Measurements from ENCODE around the gene UBE2Z. TPM values are rescaled to one million over a fixed set of nuclear protein-coding genes. Genes with fewer than 3 reads are reported as not detected.

UBE2Z gene
- polyA plus RNA-seq (132 to 163 TPM (median 140 TPM) in 3 replicates), polyA minus RNA-seq (113 to 192 TPM (median 147 TPM) in 3 replicates)
- polyA plus RNA-seq (2011; ENCODE audit: low read depth) = 88.0 TPM
- 139 and 170 TPM in 2 replicates for polyA plus RNA-seq (2011; cell fraction: cytosol; rRNA removed)
- 191 and 193 TPM in 2 replicates for polyA plus RNA-seq (2011; cell fraction: nucleus; rRNA removed)
- 85.9 and 89.9 TPM in 2 replicates for polyA plus RNA-seq (2012; ENCODE audit: low replicate concordance)
- polyA minus RNA-seq (2011; cell fraction: cytosol; rRNA and poly(A)+ RNA removed) = 125 TPM
- polyA minus RNA-seq (2011; cell fraction: nucleus; rRNA and poly(A)+ RNA removed) = 89.7 and 127 TPM in 2 replicates

- Histone ChIP-seq H3K9ac (ENCODE audit: control insufficient read depth, extremely low read depth, insufficient read depth, low read length) (peak within 1 kb of the TSS; percentile 91), H3K27me3 (ENCODE audit: control insufficient read depth, extremely low read depth, insufficient read depth, low read length) (no peaks in the 10 kb centered on the region), H3K4me2 (ENCODE audit: control insufficient read depth, extremely low read depth, insufficient read depth, low read depth, low read length) (peak within 1 kb of the TSS; percentile 97), H3K27ac (ENCODE audit: control insufficient read depth, insufficient read depth, low read length) (peak within 1 kb of the TSS; percentile 97), H3K4me3 (ENCODE audit: control insufficient read depth in 2 of 3, extremely low read depth in 1 of 3, insufficient read depth in 2 of 3, low read depth in 1 of 3, low read length in 3 of 3) (peak within 1 kb of the TSS; percentile 76 to 88 (median 78)), H3K36me3 (ENCODE audit: control insufficient read depth in 2 of 2, extremely low read depth in 1 of 2, insufficient read depth in 2 of 2, low read length in 2 of 2) (peaks cover 13 to 20% of the 10 kb centered on the region in 2 experiments), H4K20me1 (ENCODE audit: control insufficient read depth, extremely low read depth, insufficient read depth, low read length) (no peaks in the 10 kb centered on the region), H3K9me1 (ENCODE audit: control insufficient read depth, extremely low read depth, insufficient read depth, low read length) (no peaks in the 10 kb centered on the region), H2AFZ (ENCODE audit: control insufficient read depth, low read length) (peak within 1 kb of the TSS; percentile 96), H3K9me3 (ENCODE audit: control insufficient read depth, low read depth, low read length) (no peaks in the 10 kb centered on the region), H3K4me1 (ENCODE audit: control insufficient read depth, extremely low read depth, insufficient read depth, low read length) (peaks cover 17% of the 10 kb centered on the region), H3K79me2 (ENCODE audit: control insufficient read depth, insufficient read depth, low read length) (peaks cover 42% of the 10 kb centered on the region)
- no peak for TF ChIP-seq EZH2 (IDR thresholded peaks at IDR 0.05; ENCODE audit: low read length)
- TF ChIP-seq, protein P1, sequence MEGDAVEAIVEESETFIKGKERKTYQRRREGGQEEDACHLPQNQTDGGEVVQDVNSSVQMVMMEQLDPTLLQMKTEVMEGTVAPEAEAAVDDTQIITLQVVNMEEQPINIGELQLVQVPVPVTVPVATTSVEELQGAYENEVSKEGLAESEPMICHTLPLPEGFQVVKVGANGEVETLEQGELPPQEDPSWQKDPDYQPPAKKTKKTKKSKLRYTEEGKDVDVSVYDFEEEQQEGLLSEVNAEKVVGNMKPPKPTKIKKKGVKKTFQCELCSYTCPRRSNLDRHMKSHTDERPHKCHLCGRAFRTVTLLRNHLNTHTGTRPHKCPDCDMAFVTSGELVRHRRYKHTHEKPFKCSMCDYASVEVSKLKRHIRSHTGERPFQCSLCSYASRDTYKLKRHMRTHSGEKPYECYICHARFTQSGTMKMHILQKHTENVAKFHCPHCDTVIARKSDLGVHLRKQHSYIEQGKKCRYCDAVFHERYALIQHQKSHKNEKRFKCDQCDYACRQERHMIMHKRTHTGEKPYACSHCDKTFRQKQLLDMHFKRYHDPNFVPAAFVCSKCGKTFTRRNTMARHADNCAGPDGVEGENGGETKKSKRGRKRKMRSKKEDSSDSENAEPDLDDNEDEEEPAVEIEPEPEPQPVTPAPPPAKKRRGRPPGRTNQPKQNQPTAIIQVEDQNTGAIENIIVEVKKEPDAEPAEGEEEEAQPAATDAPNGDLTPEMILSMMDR (optimal IDR thresholded peaks at IDR 0.05 in 1 of 3, IDR thresholded peaks at IDR 0.05 in 1 of 3, conservative IDR thresholded peaks at IDR 0.05 in 1 of 3; ENCODE audit: extremely low read depth in 1 of 3, insufficient read depth in 2 of 3, low read length in 3 of 3) = peak in 2 of 3 experiments; percentile 19 to 58
- DNase-seq (ENCODE audit: low read depth, low spot score) = peak; percentile 72
- FAIRE-seq = no peak
- dilution Hi-C loops (cut with MboI; ENCODE audit: extremely low pct_ligation_motif_present, low sequenced_read_pairs) = no loop called here
These were observed at the start of gene UBE2Z for GRCh38 chr17:48908047-48908843. Gene UBE2Z, plus strand, starts transcription at chr17:48908407. Its CDS starts 97 bp downstream, at chr17:48908504.

DNA sequence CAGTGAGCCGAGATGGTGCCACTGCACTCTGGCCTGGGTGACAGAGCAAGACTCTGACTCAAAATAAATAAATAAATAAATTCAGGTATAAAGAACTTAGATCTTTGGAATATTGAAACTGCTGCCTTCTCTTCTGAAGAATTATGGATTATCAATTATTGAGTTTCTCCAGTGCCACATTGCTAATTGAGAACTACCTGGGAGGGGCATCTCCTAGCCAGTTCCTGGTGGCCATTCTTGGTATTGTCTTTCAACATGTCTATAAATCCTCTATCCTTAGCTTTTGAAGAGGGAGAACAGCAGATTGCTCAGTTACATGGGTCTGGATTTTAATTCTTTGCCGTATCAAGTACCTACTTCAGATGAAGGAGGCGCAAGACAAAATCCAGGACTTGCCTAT lies 48.2 kb upstream of the UBE2Z start:
- H3K36me3 ChIP-seq (ENCODE audit: control insufficient read depth in 2 of 2, extremely low read depth in 1 of 2, insufficient read depth in 2 of 2, low read length in 2 of 2) = peaks cover 12 to 23% of the 10 kb centered on the region in 2 experiments
- H3K9me3 ChIP-seq (ENCODE audit: control insufficient read depth, low read depth, low read length) = no peaks in the 10 kb centered on the region
- DNase-seq (ENCODE audit: low read depth, low spot score) (no peak), FAIRE-seq (no peak)
- no peak overlapping the region for H3K9ac ChIP-seq (ENCODE audit: control insufficient read depth, extremely low read depth, insufficient read depth, low read length)
- no peak overlapping the region for H3K4me3 ChIP-seq (ENCODE audit: control insufficient read depth in 2 of 3, extremely low read depth in 1 of 3, insufficient read depth in 2 of 3, low read depth in 1 of 3, low read length in 3 of 3)
- H2AFZ ChIP-seq (ENCODE audit: control insufficient read depth, low read length) = no peak overlapping the region
- no peaks in the 10 kb centered on the region for H3K4me1 ChIP-seq (ENCODE audit: control insufficient read depth, extremely low read depth, insufficient read depth, low read length)
- H3K27me3 ChIP-seq (ENCODE audit: control insufficient read depth, extremely low read depth, insufficient read depth, low read length) = no peaks in the 10 kb centered on the region
- TF ChIP-seq, protein P1 (optimal IDR thresholded peaks at IDR 0.05 in 1 of 3, IDR thresholded peaks at IDR 0.05 in 1 of 3, conservative IDR thresholded peaks at IDR 0.05 in 1 of 3; ENCODE audit: extremely low read depth in 1 of 3, insufficient read depth in 2 of 3, low read length in 3 of 3) = peak in 2 of 3 experiments; percentile 18 to 19
- no peak for TF ChIP-seq EZH2 (IDR thresholded peaks at IDR 0.05; ENCODE audit: low read length)
- no peaks in the 10 kb centered on the region for H4K20me1 ChIP-seq (ENCODE audit: control insufficient read depth, extremely low read depth, insufficient read depth, low read length)
- H3K27ac ChIP-seq (ENCODE audit: control insufficient read depth, insufficient read depth, low read length) = no peak overlapping the region
- dilution Hi-C loops (cut with MboI; ENCODE audit: extremely low pct_ligation_motif_present, low sequenced_read_pairs) = no loop called here
- no peaks in the 10 kb centered on the region for H3K9me1 ChIP-seq (ENCODE audit: control insufficient read depth, extremely low read depth, insufficient read depth, low read length)
- no peaks in the 10 kb centered on the region for H3K79me2 ChIP-seq (ENCODE audit: control insufficient read depth, insufficient read depth, low read length)
- H3K4me2 ChIP-seq (ENCODE audit: control insufficient read depth, extremely low read depth, insufficient read depth, low read depth, low read length) = no peak overlapping the region
